ENCODE measurements around the gene CD101. TPM values are rescaled to one million over a fixed set of nuclear protein-coding genes. Genes with fewer than 3 reads are reported as not detected.

CD101 gene
- total and polyA plus RNA-seq, 10 donors, result 1.0 to 15.9 (median 6.8) TPM

DNA sequence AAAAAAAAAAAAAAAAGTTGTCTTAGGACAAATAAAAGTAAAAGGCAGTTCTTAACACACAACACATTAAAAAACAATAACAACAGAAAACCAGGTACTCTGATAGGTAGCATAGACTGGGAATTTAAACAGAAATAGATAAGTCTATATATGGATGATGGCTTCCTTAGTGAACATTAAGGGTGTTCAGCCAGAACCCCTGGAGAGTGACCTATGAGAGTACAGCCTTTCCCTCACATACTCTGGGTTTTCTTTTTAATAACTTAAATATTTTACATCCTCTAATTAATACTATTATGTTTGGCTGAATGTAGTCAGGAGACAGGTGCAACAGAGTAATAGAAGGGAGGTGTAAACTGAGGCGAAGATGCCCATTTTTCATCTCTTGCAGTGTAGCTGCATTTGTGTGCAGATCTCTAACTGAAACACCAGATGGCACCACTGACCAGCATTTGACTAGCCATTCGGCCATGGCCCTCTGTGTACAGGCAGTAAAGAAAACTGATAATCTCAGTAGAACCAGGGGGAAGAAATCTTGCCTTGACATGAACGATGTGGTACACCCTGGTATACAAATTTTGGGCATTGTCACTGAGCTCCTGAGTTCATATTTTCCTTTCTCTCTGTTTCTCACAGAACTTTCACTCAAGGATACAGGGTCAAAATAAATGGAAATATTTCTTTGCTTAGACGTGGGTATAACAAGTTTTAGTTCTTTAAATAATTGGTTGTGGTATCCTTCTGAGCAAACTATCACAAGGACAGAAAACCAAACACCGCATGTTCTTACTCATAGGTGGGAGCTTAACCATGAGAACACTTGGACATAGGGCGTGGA lies 66.2 kb downstream of the CD101 start:
- no peaks in the 10 kb centered on the region for H3K27me3 ChIP-seq (replicated peaks in 1 of 7)
- no peak overlapping the region for H3K27ac ChIP-seq
- H3K36me3 ChIP-seq, result peaks cover 0 to 46% (median 3%) of the 10 kb centered on the region in 6 donors
- H3K4me1 ChIP-seq, result peaks cover 0 to 16% (median 0%) of the 10 kb centered on the region in 6 donors
- H3K4me3 ChIP-seq, result no peak overlapping the region
- DNase-seq, result no peak
- 69 to 79% (median 75%) methylated on average over 6 of the region's 6 CpGs for WGBS, 5 donors
- intact Hi-C loops (cut with DNase I; ENCODE audit: low total_unique reads), result loop anchor here (10.0 kb wide), 1 partner anchor 687 kb away; no protein-coding TSS in a partner anchor
- no peaks in the 10 kb centered on the region for H3K9me3 ChIP-seq
- TF ChIP-seq POLR2A (IDR thresholded peaks at IDR 0.05) (no peak), POLR2AphosphoS5 (IDR thresholded peaks at IDR 0.05) (no peak)
- TF ChIP-seq, protein P1, sequence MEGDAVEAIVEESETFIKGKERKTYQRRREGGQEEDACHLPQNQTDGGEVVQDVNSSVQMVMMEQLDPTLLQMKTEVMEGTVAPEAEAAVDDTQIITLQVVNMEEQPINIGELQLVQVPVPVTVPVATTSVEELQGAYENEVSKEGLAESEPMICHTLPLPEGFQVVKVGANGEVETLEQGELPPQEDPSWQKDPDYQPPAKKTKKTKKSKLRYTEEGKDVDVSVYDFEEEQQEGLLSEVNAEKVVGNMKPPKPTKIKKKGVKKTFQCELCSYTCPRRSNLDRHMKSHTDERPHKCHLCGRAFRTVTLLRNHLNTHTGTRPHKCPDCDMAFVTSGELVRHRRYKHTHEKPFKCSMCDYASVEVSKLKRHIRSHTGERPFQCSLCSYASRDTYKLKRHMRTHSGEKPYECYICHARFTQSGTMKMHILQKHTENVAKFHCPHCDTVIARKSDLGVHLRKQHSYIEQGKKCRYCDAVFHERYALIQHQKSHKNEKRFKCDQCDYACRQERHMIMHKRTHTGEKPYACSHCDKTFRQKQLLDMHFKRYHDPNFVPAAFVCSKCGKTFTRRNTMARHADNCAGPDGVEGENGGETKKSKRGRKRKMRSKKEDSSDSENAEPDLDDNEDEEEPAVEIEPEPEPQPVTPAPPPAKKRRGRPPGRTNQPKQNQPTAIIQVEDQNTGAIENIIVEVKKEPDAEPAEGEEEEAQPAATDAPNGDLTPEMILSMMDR (IDR thresholded peaks at IDR 0.05 in 8 of 11, conservative IDR thresholded peaks at IDR 0.05 in 3 of 11), result peak; percentile 27 to 80 (median 67)

DNA sequence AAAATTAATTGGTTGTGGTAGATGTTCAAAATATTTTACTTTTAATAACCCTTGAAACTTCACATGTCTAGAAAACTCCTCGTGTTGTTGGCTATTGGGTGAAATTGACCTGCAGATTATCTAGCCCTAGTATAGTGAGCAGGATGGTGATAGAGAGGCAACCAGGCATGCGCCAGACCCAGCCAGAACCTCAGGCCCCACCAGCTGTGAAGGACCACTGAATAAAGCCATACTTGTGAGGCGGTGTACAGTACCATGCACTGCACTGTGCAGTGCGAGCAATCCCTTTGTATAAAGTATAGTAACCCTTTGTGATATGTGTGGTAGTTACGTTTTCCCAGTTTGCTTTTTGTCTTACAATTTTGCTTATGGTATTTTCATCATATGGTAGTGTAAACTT lies 67.0 kb downstream of the CD101 start:
- Histone ChIP-seq H3K36me3 (peaks cover 0 to 54% (median 3%) of the 10 kb centered on the region in 6 donors), H3K4me1 (peaks cover 0 to 10% (median 0%) of the 10 kb centered on the region in 6 donors), H3K27me3 (replicated peaks in 1 of 7) (no peaks in the 10 kb centered on the region), H3K27ac (no peak overlapping the region), H3K4me3 (no peak overlapping the region), H3K9me3 (no peaks in the 10 kb centered on the region)
- 93 to 97% (median 97%) methylated on average over 5 of the region's 5 CpGs for WGBS, 5 donors
- TF ChIP-seq POLR2A (IDR thresholded peaks at IDR 0.05), result no peak
- TF ChIP-seq, protein P1 (IDR thresholded peaks at IDR 0.05 in 8 of 11, conservative IDR thresholded peaks at IDR 0.05 in 3 of 11), result no peak
- TF ChIP-seq POLR2AphosphoS5 (IDR thresholded peaks at IDR 0.05), result no peak
- intact Hi-C loops (cut with DNase I; ENCODE audit: low total_unique reads), result loop anchor here (10.0 kb wide), 1 partner anchor 686 kb away; no protein-coding TSS in a partner anchor
- DNase-seq, result no peak

DNA sequence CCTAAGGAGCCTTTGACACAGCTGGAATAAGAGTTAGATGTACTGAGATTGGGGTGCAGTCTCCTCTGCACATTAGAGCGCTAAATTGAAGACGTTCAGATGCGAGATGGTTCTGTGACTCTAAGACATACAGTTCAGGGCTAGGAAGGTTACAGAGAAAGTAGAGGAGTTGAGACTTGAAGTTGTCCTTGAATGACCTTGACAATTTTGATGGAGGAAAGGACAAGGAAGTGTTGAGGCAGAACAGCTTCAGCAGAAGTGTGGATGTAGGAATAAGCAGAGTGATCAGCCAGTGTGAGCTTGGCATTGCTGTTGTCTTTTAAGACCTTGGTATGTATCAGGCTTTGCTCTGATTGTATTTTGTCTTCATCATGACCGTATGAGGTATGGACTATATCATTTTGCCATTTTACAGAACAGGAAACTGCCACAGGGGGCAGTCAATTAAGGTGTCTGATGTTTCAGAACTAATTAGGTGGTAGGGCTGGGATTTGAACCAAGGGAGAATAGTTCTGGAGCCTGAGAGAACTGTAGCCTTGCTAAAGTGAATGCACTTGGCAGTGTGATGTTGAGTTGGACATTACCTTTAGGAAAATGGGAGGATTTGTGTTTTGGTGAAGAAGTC lies 67.8 kb downstream of the CD101 start:
- no peak overlapping the region for H3K4me3 ChIP-seq
- no peaks in the 10 kb centered on the region for H3K27me3 ChIP-seq (replicated peaks in 1 of 7)
- intact Hi-C loops (cut with DNase I; ENCODE audit: low total_unique reads), result loop anchor here (10.0 kb wide), 1 partner anchor 685 kb away; no protein-coding TSS in a partner anchor
- no peaks in the 10 kb centered on the region for H3K9me3 ChIP-seq
- 83 to 90% (median 87%) methylated on average over 4 of the region's 4 CpGs for WGBS, 5 donors
- H3K27ac ChIP-seq, result no peak overlapping the region
- TF ChIP-seq POLR2A (IDR thresholded peaks at IDR 0.05), result no peak
- TF ChIP-seq, protein P1 (IDR thresholded peaks at IDR 0.05 in 8 of 11, conservative IDR thresholded peaks at IDR 0.05 in 3 of 11), result no peak
- TF ChIP-seq POLR2AphosphoS5 (IDR thresholded peaks at IDR 0.05), result no peak
- H3K36me3 ChIP-seq, result peaks cover 0 to 61% (median 6%) of the 10 kb centered on the region in 6 donors
- H3K4me1 ChIP-seq, result peaks cover 0 to 6% (median 0%) of the 10 kb centered on the region in 6 donors
- DNase-seq, result no peak

DNA sequence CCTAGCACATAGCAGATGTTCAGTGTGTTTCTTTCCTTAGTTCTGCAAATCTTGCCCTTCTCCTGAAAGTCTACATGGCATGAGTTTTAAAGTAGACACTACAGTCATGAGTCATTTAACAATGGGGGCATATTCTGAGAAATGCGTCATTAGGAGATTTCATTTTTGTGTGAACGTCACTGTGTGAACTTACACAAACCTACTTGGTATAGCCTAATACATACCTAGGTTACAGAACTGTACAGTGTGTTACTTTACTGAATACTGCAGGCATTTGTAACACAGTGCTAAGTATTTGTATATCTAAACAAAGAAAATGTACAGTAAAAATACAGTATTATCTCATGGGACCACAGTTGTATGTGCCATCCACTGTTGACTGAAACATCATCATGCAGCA lies 68.6 kb downstream of the CD101 start:
- WGBS, 5 donors, result 77 to 87% (median 81%) methylated on average over 2 of the region's 2 CpGs
- TF ChIP-seq POLR2A (IDR thresholded peaks at IDR 0.05), result no peak
- TF ChIP-seq POLR2AphosphoS5 (IDR thresholded peaks at IDR 0.05), result no peak
- TF ChIP-seq, protein P1 (IDR thresholded peaks at IDR 0.05 in 8 of 11, conservative IDR thresholded peaks at IDR 0.05 in 3 of 11), result no peak
- H3K9me3 ChIP-seq, result no peaks in the 10 kb centered on the region
- peaks cover 0 to 6% (median 0%) of the 10 kb centered on the region in 6 donors for H3K4me1 ChIP-seq
- DNase-seq, result no peak
- no peaks in the 10 kb centered on the region for H3K27me3 ChIP-seq (replicated peaks in 1 of 7)
- intact Hi-C loops (cut with DNase I; ENCODE audit: low total_unique reads), result no loop called here
- peaks cover 0 to 61% (median 12%) of the 10 kb centered on the region in 6 donors for H3K36me3 ChIP-seq
- H3K27ac ChIP-seq, result no peak overlapping the region
- no peak overlapping the region for H3K4me3 ChIP-seq

All from spleen (tissue), 11 donors.